HG03469 (cell line): Measurements from ENCODE around the gene MOCOS.
"Not testable (repeated sequence)": the region's sequence is repeated elsewhere in the genome, so short reads cannot be mapped to it uniquely, and the experiment has no call there.

Experiments
- ATAC-seq: cut with Tn5 transposase; IDR thresholded peaks from one replicate; pipeline ENCODE4 v1.9.1; 2021; ENCODE audit warnings: mild to moderate bottlenecking, moderate library complexity, moderate number of reproducible peaks; ENCODE audit not compliant: unreplicated experiment

Gene MOCOS

GRCh38 chr18:36200354-36200771, 13.1 kb downstream of the MOCOS start:
- no peak for ATAC-seq

GRCh38 chr18:36201765-36202164, 14.5 kb downstream of the MOCOS start:
- no peak for ATAC-seq

- ATAC-seq = no peak
Observed at GRCh38 chr18:36203360-36203895, 16.1 kb downstream of the MOCOS start.

- ATAC-seq = no peak
Observed at GRCh38 chr18:36205166-36205565, 17.9 kb downstream of the MOCOS start.

- ATAC-seq = no peak
Observed at GRCh38 chr18:36207303-36207702, 20.0 kb downstream of the MOCOS start.

- ATAC-seq = not testable (repeated sequence)
Observed at GRCh38 chr18:36207969-36208368, 20.7 kb downstream of the MOCOS start.

- ATAC-seq = no peak
Observed at GRCh38 chr18:36211612-36212065, 24.3 kb downstream of the MOCOS start.

- ATAC-seq = no peak
Observed at GRCh38 chr18:36212301-36213171, 25.2 kb downstream of the MOCOS start.

GRCh38 chr18:36214811-36215210, 27.5 kb downstream of the MOCOS start:
- no peak for ATAC-seq

- ATAC-seq = no peak
Observed at GRCh38 chr18:36215577-36215976, 28.3 kb downstream of the MOCOS start.

GRCh38 chr18:36217348-36217747, 30.1 kb downstream of the MOCOS start:
- ATAC-seq = no peak

- no peak for ATAC-seq
Observed at GRCh38 chr18:36229188-36229587, 41.9 kb downstream of the MOCOS start.

- ATAC-seq = not testable (repeated sequence)
Observed at GRCh38 chr18:36240510-36240909, 53.2 kb downstream of the MOCOS start.

GRCh38 chr18:36241831-36242230, 54.5 kb downstream of the MOCOS start:
- no peak for ATAC-seq

GRCh38 chr18:36247036-36247435, 59.7 kb downstream of the MOCOS start:
- ATAC-seq = no peak

GRCh38 chr18:36249392-36249791, 62.1 kb downstream of the MOCOS start:
- ATAC-seq = no peak

GRCh38 chr18:36250827-36251226, 63.5 kb downstream of the MOCOS start:
- no peak for ATAC-seq

- no peak for ATAC-seq
Observed at GRCh38 chr18:36255072-36255698, 67.9 kb downstream of the MOCOS start.

- no peak for ATAC-seq
Observed at GRCh38 chr18:36256094-36256493, 68.8 kb downstream of the MOCOS start.

GRCh38 chr18:36262971-36263370, 75.7 kb downstream of the MOCOS start:
- no peak for ATAC-seq

- no peak for ATAC-seq
Observed at GRCh38 chr18:36264283-36264682, 77.0 kb downstream of the MOCOS start.

- no peak for ATAC-seq
Observed at GRCh38 chr18:36265015-36265414, 77.7 kb downstream of the MOCOS start.
